Lower lobe of right lung (tissue), 2 donors: Measurements from ENCODE around the gene TBXAS1. TPM values are rescaled to one million over a fixed set of nuclear protein-coding genes. Genes with fewer than 3 reads are reported as not detected.

Source experiments
- ATAC-seq, 2 donors: fragments of 200-7000 bp; cut with Tn5 transposase; one replicate each; pipeline ENCODE4 v1.9.1; 2020 to 2022; ENCODE audit warnings: mild to moderate bottlenecking in 2 of 2, moderate library complexity in 2 of 2
- DNase-seq: peaks from one replicate; pipeline ENCODE4 v3.0.0-alpha.2; 2020
- H3K27ac ChIP-seq: fragments of 200-600 bp; one replicate; pipeline ENCODE4 v1.8.0; 2022
- H3K27me3 ChIP-seq: fragments of 200-600 bp; one replicate; pipeline ENCODE4 v1.8.0; 2022; ENCODE audit warnings: low read depth
- H3K36me3 ChIP-seq: fragments of 200-600 bp; one replicate; pipeline ENCODE4 v1.8.0; 2022; ENCODE audit warnings: mild to moderate bottlenecking
- H3K4me1 ChIP-seq: fragments of 200-600 bp; one replicate; pipeline ENCODE4 v1.8.0; 2022
- H3K4me3 ChIP-seq: fragments of 200-600 bp; one replicate; pipeline ENCODE4 v1.8.0; 2022; ENCODE audit warnings: mild to moderate bottlenecking
- H3K9me3 ChIP-seq: fragments of 200-600 bp; one replicate; pipeline ENCODE4 v1.8.0; 2022
- CTCF ChIP-seq: fragments of 200-600 bp; IDR thresholded peaks from one replicate; pipeline ENCODE4 v1.8.0; 2022; ENCODE audit warnings: antibody characterized with exemption, mild to moderate bottlenecking
- intact Hi-C: fragments of 100-400 bp; cut with DNase I; formaldehyde crosslinking; loops from one replicate; pipeline ENCODE4 v1.11.0; 2022
- total RNA-seq: library from RNA; stranded (reverse); fragmentation: NEBNext Ultra II Directional; extraction: Animal tissue kit (Norgen Biotek cat#: 25700); gene quantifications from one replicate; pipeline ENCODE4 v1.2.1, GENCODE V29; 2021
- donor health status: DM: no; HTN: yes; CAD: no; lungs with severe emphysema.

Gene TBXAS1
- total RNA-seq, 1 donor from 2014 or later: 92.6 TPM

- DNase-seq: no peak
- Histone ChIP-seq H3K4me3 (no peak overlapping the region), H3K4me1 (no peaks in the 10 kb centered on the region), H3K27ac (no peak overlapping the region), H3K9me3 (no peaks in the 10 kb centered on the region), H3K27me3 (no peaks in the 10 kb centered on the region), H3K36me3 (peaks cover 5% of the 10 kb centered on the region)
- no peak for TF ChIP-seq CTCF
- intact Hi-C loops: no loop called here
- no peak for ATAC-seq
Measured at GRCh38 chr7:139972029-139972428, 143.0 kb downstream of the TBXAS1 start.

DNA sequence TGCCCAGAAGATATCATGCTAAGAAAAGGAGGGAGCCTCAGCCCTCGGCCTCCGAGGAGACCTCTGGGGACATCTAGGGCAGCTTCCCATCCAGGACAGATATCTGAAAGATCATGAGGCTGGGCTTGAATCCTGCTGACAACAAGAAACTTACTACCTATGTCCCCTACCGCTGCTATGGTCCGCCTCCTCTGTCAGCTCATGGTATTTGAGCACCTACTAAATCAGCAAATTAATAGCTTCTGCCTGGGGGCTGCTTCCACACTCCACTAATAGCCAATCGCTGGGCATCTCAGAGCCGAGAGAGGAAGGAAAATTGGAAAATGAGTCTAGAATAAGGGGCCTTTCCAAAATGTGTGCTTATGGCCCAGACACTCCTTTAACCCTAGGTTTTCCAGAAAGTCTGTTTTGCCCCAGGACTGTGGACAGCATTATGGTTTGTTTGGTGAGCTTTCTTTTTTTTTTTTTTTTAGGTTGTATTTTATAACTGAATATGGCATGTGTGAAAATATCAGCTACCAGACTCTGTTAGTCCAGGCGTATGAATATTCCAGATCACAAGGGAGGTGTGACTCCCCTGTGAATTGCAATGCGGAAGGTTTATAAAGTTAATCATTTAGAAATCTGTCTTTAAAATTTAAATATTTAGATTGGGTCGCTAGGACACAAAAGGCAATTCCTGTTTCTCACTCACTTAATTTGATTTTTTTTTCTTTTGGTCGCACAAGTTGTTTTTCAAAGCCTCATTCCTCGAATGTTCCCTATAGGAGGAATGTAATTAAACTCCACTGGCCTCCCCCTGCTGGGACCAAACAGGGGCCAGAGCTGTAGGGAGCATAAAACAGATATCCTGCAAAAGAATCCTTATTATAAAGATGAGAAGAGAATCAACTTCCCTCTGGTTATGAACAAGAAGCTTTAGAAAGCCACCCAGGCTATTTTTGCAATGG lies 144.3 kb downstream of the TBXAS1 start:
- H3K27me3 ChIP-seq: no peaks in the 10 kb centered on the region
- peaks cover 5% of the 10 kb centered on the region for H3K36me3 ChIP-seq
- ATAC-seq (no peak), DNase-seq (no peak)
- intact Hi-C loops: no loop called here
- H3K27ac ChIP-seq: no peak overlapping the region
- TF ChIP-seq CTCF: no peak
- H3K4me3 ChIP-seq: no peak overlapping the region
- no peaks in the 10 kb centered on the region for H3K4me1 ChIP-seq
- H3K9me3 ChIP-seq: no peaks in the 10 kb centered on the region

DNA sequence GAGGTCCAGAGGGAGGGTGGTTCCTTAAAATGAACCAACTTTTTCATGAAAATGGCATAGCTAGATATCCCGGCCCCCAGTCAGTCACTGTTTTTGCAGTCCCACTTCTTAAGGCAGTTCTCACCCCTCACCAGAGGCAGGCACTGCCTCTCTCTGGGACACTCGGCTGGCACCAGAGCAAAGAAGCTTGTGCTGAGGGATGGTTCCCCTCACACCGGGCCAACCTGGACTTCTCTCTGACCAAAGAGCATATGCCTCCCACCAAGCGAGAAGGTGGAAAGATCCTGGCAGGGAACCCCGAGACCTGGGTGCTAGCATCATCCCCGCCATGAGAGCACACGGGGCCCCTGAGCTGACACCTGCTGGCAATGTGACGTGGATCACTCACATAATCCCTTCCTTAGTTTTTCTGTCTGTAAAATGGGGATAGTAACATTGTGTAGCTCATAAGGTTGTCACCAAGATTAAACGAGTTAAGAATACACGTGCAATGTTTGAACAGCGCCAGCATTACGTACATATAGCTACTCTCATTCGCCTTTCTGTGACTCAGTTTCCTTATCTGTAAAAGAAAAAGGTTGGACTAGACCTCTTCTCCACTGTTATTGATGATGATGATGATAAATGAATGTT lies 145.2 kb downstream of the TBXAS1 start:
- intact Hi-C loops: no loop called here
- TF ChIP-seq CTCF: no peak
- ATAC-seq (no peak), DNase-seq (no peak)
- Histone ChIP-seq H3K4me3 (no peak overlapping the region), H3K27me3 (no peaks in the 10 kb centered on the region), H3K27ac (no peak overlapping the region), H3K4me1 (no peaks in the 10 kb centered on the region), H3K9me3 (no peaks in the 10 kb centered on the region), H3K36me3 (peaks cover 5% of the 10 kb centered on the region)

- ATAC-seq (no peak), DNase-seq (no peak)
- no peak for TF ChIP-seq CTCF
- no peaks in the 10 kb centered on the region for H3K36me3 ChIP-seq
- no peaks in the 10 kb centered on the region for H3K4me1 ChIP-seq
- no peaks in the 10 kb centered on the region for H3K27me3 ChIP-seq
- intact Hi-C loops: no loop called here
- no peak overlapping the region for H3K4me3 ChIP-seq
- H3K9me3 ChIP-seq: no peaks in the 10 kb centered on the region
- H3K27ac ChIP-seq: no peak overlapping the region
Measured at GRCh38 chr7:139976055-139976837, 147.2 kb downstream of the TBXAS1 start.

DNA sequence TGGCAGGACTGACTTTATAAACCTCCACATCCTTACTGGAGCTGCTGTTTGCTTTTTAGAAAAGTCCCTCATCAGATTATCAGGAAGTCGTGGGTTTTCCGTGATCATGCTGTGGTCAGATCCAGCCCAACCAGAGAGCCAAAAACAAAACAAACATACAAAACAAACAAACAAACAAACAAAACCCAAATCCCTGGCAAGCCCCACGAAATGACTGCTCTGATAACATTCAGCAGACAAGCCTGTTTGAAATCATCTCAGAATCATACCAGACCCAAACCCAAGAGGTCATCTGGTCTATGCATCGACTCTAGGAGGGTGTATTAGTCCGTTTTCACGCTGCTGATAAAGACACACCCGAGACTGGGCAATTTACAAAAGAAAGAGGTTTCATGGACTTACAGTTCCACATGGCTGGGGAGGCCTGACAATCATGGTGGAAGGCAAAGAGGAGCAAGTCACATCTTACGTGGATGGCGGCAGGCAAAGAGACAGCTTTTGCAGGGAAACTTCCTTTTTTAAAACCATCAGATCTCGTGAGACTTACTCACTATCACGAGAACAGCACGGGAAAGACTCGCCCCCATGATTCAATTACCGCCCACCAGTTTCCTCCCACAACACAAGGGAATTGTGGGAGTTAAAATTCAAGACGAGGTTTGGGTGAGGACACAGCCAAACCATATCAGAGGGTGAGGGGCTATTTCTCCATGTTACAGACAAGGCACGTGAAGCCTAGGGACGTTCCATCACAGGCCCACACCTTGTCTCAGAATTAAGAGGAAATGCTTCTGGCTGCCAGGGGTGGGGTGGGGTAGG lies 148.0 kb downstream of the TBXAS1 start:
- Histone ChIP-seq H3K4me3 (no peak overlapping the region), H3K27me3 (no peaks in the 10 kb centered on the region), H3K36me3 (no peaks in the 10 kb centered on the region), H3K9me3 (no peaks in the 10 kb centered on the region), H3K4me1 (no peaks in the 10 kb centered on the region), H3K27ac (no peak overlapping the region)
- intact Hi-C loops: no loop called here
- ATAC-seq (no peak), DNase-seq (no peak)
- no peak for TF ChIP-seq CTCF
